PFSK-1 (cell line): Measurements from ENCODE around the gene LDB2. TPM values are rescaled to one million over a fixed set of nuclear protein-coding genes. Genes with fewer than 3 reads are reported as not detected.

Experiments used
- FOXP2 ChIP-seq: optimal IDR thresholded peaks from 2 replicates; pipeline ENCODE3; 2011; ENCODE audit warnings: borderline replicate concordance, control low read depth, inconsistent platforms; ENCODE audit not compliant: insufficient read depth; ENCODE audit errors: extremely low read length, extremely low read depth
- POLR2AphosphoS5 ChIP-seq: IDR thresholded peaks from 2 replicates; pipeline ENCODE4 v1.6.1; 2012; ENCODE audit warnings: low read depth, mild to moderate bottlenecking, control low read depth, low read length, moderate library complexity
- REST ChIP-seq, 2 experiments: IDR thresholded peaks; 2 replicates each; pipeline versions ENCODE4 v1.6.1 to v1.8.0; 2011 to 2012; ENCODE audit warnings: low read depth in 2 of 2, low read length in 2 of 2, control low read depth in 1 of 2, inconsistent platforms in 1 of 2, mild to moderate bottlenecking in 1 of 2, moderate library complexity in 1 of 2; ENCODE audit not compliant: insufficient read depth in 1 of 2
- SIN3A ChIP-seq: IDR thresholded peaks from 2 replicates; pipeline ENCODE4 v1.6.1; 2012; ENCODE audit warnings: mild to moderate bottlenecking, low read length, moderate library complexity, borderline replicate concordance; ENCODE audit not compliant: insufficient read depth
- TAF1 ChIP-seq: IDR thresholded peaks from 2 replicates; pipeline ENCODE4 v1.6.1; 2012; ENCODE audit warnings: low read length, control low read depth, borderline replicate concordance; ENCODE audit not compliant: insufficient read depth
- polyA plus RNA-seq: library from polyadenylated mRNA; unstranded; fragments of >200 nt; gene quantifications from one replicate; pipeline ENCODE4 v1.2.1, GENCODE V29; 2012; ENCODE audit warnings: low read depth, missing spikeins; ENCODE audit not compliant: insufficient read length

The LDB2 gene
- not detected for polyA plus RNA-seq

DNA sequence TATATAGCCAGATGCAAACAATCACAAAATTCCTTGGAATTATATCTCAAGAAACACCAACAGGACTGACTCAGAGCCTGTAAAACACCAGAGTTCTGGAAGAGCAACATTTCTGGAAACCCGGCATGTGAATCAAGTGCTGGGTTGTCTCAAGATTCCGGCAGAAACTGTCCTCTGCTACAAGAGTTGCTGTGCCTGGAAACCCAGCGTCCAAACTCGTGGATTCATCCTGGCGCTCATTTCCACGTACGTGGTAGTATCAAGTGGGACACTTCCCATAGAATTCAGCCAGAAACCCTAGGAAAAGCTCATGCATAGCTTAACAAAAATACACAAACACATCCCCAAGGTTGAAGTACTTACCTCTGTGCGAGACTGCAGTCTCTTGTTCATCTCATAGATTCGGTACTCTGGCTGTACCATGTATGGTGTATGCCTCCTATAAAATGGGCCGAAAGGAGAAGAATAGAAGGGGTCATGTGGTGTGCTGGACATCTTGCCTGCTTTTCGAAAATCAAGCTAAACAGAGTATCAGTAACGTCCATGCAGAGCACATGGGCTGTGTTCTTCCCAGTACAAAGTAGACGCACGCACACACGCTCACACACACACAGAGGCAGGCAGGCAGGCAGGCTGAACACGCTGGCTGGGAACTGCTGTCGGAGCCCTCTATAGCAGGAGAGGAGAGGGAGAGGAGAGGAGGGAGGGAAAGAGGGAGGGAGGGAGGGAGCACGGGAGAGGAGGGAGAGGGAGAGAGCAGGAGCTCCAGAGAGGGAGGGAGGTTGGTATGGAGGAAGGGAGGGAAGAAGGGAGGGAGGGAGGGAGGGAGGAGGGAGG is at the start of gene LDB2:
Gene LDB2 (minus strand): TSS at position 655 of the 837 bp plus-strand sequence.
- no peak for TF ChIP-seq FOXP2

DNA sequence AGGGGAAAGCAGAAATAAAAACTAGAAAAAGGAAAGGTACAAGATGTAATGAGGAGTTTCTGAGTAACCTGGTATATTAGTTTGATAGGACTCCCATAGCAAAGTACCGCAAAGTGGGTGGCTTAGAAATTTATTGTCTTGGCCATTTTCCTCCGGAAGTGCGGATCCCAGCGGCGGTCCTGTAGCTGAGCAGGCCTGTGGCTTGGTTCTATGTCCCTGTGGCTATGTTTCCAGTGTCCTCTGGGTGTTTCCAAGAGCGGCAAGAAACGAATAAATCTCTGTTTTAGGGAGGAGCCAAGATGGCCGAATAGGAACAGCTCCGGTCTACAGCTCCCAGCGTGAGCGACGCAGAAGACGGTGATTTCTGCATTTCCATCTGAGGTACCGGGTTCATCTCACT is 44.0 kb upstream of the LDB2 start:
- TF ChIP-seq SIN3A (no peak), POLR2AphosphoS5 (no peak), REST (IDR thresholded peaks at IDR 0.05; ENCODE audit: insufficient read depth in 1 of 2, low read depth in 2 of 2, low read length in 2 of 2) (no peak), FOXP2 (no peak), TAF1 (no peak)

GRCh38 chr4:16939178-16939577 is 40.7 kb upstream of the LDB2 start:
- TF ChIP-seq TAF1 (no peak), FOXP2 (no peak), REST (IDR thresholded peaks at IDR 0.05; ENCODE audit: insufficient read depth in 1 of 2, low read depth in 2 of 2, low read length in 2 of 2) (no peak), POLR2AphosphoS5 (no peak), SIN3A (no peak)

- TF ChIP-seq SIN3A: no peak
- no peak for TF ChIP-seq FOXP2
These were observed 40.1 kb upstream of the LDB2 start for GRCh38 chr4:16938512-16939040.

- TF ChIP-seq FOXP2: no peak
- no peak for TF ChIP-seq REST (IDR thresholded peaks at IDR 0.05; ENCODE audit: insufficient read depth in 1 of 2, low read depth in 2 of 2, low read length in 2 of 2)
- TF ChIP-seq POLR2AphosphoS5: no peak
- no peak for TF ChIP-seq SIN3A
- no peak for TF ChIP-seq TAF1
These were observed 33.2 kb upstream of the LDB2 start for GRCh38 chr4:16931339-16932305.
